ENCODE results near the gene CDC25C. TPM values are rescaled to one million over a fixed set of nuclear protein-coding genes. Genes with fewer than 3 reads are reported as not detected.

Gene CDC25C
- polyA plus RNA-seq, 2 of the 4 experiments (the other 2 are of a cell fraction) = 12.6 to 19.3 TPM

DNA sequence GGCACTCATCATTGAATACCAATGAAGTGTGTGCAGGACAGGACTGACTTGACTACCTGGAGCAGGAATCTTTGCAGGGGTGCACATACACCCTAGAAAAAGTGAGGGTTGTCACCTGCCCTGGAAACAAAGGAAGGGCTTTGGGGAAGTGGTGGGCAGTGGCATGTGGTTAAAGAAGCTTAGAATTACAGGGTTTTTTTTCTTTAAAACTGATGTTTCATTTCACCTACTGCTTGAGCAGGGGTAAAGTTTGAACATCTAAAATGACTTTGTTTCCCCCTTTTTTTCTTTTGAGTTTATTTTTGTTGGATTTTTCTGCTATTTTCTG, 18.9 kb upstream of the CDC25C start:
- DNase-seq (ENCODE audit: low read depth in 1 of 2, low spot score in 1 of 2) (no peak), ATAC-seq (no peak), FAIRE-seq (no peak)
- Histone ChIP-seq H3K4me1 (peaks cover 14% of the 10 kb centered on the region), H3K4me3 (no peak overlapping the region), H3K27ac (no peak overlapping the region), H3K9me3 (peaks cover 9% of the 10 kb centered on the region; the same call in 2 of the 3 replicates), H3K4me2 (no peak overlapping the region)
- POLR2A ChIA-PET = interaction anchor here (5.1 kb wide), 1 partner anchor 12 kb away, joined by 36 read pairs; the partner anchor contains the start of gene FAM53C
- CTCF ChIA-PET = interaction anchor here (0.6 to 6.2 kb wide), 6 partner anchors 13 to 195 kb away, joined by 3 to 197 read pairs (median 4); partner anchors contain the start of genes CDC25C and FAM53C
- no peak for TF ChIP-seq MAFK (IDR thresholded peaks at IDR 0.05; ENCODE audit: partially characterized antibody)
- no peak for TF ChIP-seq PHF8 (IDR thresholded peaks at IDR 0.05; ENCODE audit: borderline replicate concordance, low read depth)
- TF ChIP-seq RAD21 (conservative IDR thresholded peaks at IDR 0.05 in 1 of 2, IDR thresholded peaks at IDR 0.05 in 1 of 2) = no peak
- TF ChIP-seq GATA3 (IDR thresholded peaks at IDR 0.05; ENCODE audit: borderline replicate concordance) = no peak
- no peak for TF ChIP-seq KDM5A (IDR thresholded peaks at IDR 0.05)
- TF ChIP-seq, protein P1, sequence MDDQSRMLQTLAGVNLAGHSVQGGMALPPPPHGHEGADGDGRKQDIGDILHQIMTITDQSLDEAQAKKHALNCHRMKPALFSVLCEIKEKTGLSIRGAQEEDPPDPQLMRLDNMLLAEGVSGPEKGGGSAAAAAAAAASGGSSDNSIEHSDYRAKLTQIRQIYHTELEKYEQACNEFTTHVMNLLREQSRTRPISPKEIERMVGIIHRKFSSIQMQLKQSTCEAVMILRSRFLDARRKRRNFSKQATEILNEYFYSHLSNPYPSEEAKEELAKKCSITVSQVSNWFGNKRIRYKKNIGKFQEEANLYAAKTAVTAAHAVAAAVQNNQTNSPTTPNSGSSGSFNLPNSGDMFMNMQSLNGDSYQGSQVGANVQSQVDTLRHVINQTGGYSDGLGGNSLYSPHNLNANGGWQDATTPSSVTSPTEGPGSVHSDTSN (IDR thresholded peaks at IDR 0.05) = no peak
- TF ChIP-seq FOXS1 (CRISPR knock-in tag; IDR thresholded peaks at IDR 0.05) = no peak
- TF ChIP-seq, protein P2, sequence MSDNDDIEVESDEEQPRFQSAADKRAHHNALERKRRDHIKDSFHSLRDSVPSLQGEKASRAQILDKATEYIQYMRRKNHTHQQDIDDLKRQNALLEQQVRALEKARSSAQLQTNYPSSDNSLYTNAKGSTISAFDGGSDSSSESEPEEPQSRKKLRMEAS (IDR thresholded peaks at IDR 0.05) = no peak
- no peak for TF ChIP-seq ZFP36 (IDR thresholded peaks at IDR 0.05; ENCODE audit: borderline replicate concordance, partially characterized antibody)
- no peak for TF ChIP-seq RCOR1 (IDR thresholded peaks at IDR 0.05; ENCODE audit: low read depth, low read length)
- TF ChIP-seq HOXB5 (CRISPR knock-in tag; IDR thresholded peaks at IDR 0.05) = no peak

DNA sequence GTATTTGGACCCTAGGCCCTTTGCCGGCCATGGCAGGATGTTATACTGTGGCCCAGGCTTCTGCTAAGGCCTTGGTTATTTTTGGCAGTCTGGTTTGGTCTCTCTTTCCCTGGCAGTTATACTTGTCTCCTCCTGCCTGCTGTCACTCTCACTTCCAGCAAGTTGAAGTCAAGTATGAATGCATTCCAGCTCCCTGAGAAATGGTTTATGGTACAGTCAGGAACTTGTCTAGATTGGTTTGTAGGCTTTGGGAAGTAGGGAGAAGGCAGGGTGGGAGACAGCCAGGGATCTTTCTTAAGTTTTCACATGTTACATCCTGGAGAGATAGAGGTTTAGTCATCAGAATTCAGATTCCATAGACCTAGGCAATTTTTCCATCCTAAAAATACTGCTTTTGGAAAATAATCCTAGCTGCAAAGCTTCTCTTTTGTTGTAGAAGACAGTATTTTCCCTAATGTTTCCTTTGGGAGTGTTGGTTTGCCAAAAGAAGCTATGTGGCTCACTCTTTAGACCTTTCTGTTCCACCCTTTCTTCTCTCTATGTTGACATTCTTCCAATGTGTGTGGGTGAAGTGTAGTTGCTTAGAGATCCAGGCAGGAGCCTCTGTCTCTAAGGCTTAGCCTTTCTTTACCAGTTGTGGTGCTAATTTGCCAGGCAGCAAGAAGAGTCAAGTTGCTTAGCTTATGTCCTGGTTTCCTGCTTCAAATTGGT, 18.4 kb upstream of the CDC25C start:
- TF ChIP-seq, protein P2 (IDR thresholded peaks at IDR 0.05) = no peak
- TF ChIP-seq CEBPB (IDR thresholded peaks at IDR 0.05) = no peak
- no peak for TF ChIP-seq ZSCAN20 (CRISPR knock-in tag; IDR thresholded peaks at IDR 0.05)
- TF ChIP-seq, protein P3, sequence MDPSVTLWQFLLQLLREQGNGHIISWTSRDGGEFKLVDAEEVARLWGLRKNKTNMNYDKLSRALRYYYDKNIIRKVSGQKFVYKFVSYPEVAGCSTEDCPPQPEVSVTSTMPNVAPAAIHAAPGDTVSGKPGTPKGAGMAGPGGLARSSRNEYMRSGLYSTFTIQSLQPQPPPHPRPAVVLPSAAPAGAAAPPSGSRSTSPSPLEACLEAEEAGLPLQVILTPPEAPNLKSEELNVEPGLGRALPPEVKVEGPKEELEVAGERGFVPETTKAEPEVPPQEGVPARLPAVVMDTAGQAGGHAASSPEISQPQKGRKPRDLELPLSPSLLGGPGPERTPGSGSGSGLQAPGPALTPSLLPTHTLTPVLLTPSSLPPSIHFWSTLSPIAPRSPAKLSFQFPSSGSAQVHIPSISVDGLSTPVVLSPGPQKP (IDR thresholded peaks at IDR 0.05; ENCODE audit: low read depth, low read length) = no peak
- TF ChIP-seq HOXA7 (CRISPR knock-in tag; IDR thresholded peaks at IDR 0.05) = no peak
- no peak for TF ChIP-seq HEYL (CRISPR knock-in tag; IDR thresholded peaks at IDR 0.05)
- no peak for TF ChIP-seq RNF2 (IDR thresholded peaks at IDR 0.05; ENCODE audit: borderline replicate concordance, low read depth)
- TF ChIP-seq SMC3 (IDR thresholded peaks at IDR 0.05) = no peak
- no peak for TF ChIP-seq EHF (CRISPR knock-in tag; IDR thresholded peaks at IDR 0.05)
- TF ChIP-seq CBX2 (IDR thresholded peaks at IDR 0.05; ENCODE audit: borderline replicate concordance, low read depth) = no peak
- no peak for TF ChIP-seq HOXB13 (CRISPR knock-in tag; IDR thresholded peaks at IDR 0.05; ENCODE audit: low read depth)
- TF ChIP-seq, protein P4, sequence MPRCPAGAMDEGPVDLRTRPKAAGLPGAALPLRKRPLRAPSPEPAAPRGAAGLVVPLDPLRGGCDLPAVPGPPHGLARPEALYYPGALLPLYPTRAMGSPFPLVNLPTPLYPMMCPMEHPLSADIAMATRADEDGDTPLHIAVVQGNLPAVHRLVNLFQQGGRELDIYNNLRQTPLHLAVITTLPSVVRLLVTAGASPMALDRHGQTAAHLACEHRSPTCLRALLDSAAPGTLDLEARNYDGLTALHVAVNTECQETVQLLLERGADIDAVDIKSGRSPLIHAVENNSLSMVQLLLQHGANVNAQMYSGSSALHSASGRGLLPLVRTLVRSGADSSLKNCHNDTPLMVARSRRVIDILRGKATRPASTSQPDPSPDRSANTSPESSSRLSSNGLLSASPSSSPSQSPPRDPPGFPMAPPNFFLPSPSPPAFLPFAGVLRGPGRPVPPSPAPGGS (IDR thresholded peaks at IDR 0.05) = no peak
- no peak for TF ChIP-seq MAFK (IDR thresholded peaks at IDR 0.05; ENCODE audit: partially characterized antibody)
- TF ChIP-seq RCOR1 (IDR thresholded peaks at IDR 0.05; ENCODE audit: low read depth, low read length) = no peak
- TF ChIP-seq POLR2AphosphoS2 (conservative IDR thresholded peaks at IDR 0.05; ENCODE audit: low read length) = no peak
- POLR2A ChIA-PET = interaction anchor here (5.1 kb wide), 1 partner anchor 11 kb away, joined by 36 read pairs; the partner anchor contains the start of gene FAM53C
- Histone ChIP-seq H3K4me3 (no peak overlapping the region), H3K9me3 (peaks cover 9% of the 10 kb centered on the region; the same call in 2 of the 3 replicates), H3K4me2 (no peak overlapping the region), H3K4me1 (peaks cover 9% of the 10 kb centered on the region), H3K27ac (no peak overlapping the region)
- DNase-seq (ENCODE audit: low read depth in 1 of 2, low spot score in 1 of 2) (no peak), ATAC-seq (no peak), FAIRE-seq (no peak)
- CTCF ChIA-PET = interaction anchor here (0.6 to 6.2 kb wide), 4 partner anchors 13 to 196 kb away, joined by 3 to 197 read pairs (median 3); partner anchors contain the start of genes CDC25C and FAM53C
- 89% methylated on average over 1 of the region's 1 CpG for WGBS (ENCODE audit: missing lambda C conversion rate)

Measured in A549 (cell line).